HG03060 (cell line): ENCODE results near the gene S100A2.
A peak's percentile ranks its signal among the peaks of the same experiment; 100 is the strongest.

Source experiments
- ATAC-seq: cut with Tn5 transposase; IDR thresholded peaks from one replicate; pipeline ENCODE4 v1.9.1; 2021; ENCODE audit warnings: low read depth, moderate number of reproducible peaks; ENCODE audit not compliant: unreplicated experiment

Gene S100A2

DNA sequence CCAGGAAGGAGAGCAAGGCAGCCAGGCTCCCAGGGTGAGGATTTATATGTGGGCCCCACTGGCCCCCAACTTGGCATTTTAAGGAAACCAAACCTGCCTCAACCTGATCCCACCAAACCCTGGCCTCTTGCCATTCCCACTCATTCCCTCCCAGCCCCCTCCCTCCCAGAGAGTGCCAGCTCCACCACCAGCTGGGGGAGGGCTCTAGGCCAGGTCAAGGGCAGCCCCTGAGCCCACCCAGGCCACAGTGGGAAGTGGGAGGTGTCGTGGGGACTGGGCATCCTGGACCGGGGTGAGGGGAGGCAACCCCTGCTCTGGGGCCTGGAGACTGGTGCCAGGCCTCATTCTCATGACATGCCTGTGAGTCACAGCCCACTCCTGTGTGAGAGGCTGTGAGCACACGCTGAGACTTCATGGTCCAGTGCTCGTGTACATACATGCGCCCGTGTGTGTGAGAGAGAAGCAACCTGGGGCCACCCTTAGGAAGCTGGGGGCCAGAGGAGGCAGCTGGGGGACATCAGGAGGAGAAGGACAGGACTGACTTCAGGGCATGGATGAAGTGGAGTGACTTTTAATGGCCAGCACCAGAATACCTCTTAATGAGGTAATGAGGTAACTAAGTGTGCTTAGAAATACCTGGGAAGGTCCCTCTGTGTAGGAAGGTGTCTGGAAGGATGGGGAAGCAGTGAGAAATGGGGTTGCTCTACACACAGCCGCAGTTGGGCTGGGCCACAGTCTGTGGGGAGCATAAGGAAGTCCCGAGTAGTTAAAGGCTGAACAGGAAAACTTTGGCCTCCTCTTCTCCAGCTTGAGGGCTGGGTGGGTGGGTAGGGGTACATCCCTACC, at the start of gene S100A2:
Gene S100A2 (minus strand): TSS at position 316 of the 846 bp plus-strand sequence. CDS start 1,967 bp downstream, outside the sequence.
- no peak for ATAC-seq

DNA sequence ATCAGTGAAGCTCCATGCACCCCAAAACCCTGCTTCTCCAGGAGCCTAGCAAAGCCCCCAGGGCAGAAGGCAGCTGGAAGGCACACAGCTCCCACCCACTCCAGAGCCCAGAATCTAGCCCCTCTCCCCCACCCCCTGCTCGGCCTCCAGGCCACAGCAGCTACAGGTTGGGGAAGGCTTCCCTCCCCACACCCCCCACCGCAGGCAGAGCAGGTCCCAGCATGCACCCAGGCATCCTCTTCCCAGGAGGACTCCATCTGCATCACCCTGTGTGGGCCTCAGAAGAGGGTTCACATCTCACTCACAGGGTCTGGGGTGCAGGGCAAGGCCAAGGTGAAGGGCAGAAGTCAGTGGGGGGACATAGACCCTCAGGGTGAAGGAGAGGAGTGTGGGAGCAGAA, 49.8 kb upstream of the S100A2 start:
- ATAC-seq = no peak

DNA sequence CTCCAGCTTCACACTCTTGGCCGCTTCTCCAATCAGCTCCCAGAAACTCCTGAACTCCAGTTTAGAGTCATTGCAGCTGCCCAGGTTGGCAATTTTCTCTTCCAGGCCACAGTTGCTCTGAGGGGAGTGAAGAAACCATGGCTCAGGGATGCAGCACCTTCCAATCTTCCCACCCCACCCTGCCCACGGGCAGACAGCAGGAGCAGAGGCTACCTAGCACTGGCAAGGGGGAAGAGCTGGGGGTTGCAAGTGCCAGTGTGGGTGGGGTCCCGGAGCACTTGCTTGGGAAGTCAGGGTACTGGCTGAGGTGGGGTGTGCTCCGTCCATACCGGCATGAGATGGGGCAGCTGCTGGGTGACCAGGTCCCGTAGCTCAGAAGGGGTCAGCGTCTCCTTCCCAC, 49.3 kb upstream of the S100A2 start:
- ATAC-seq = no peak

DNA sequence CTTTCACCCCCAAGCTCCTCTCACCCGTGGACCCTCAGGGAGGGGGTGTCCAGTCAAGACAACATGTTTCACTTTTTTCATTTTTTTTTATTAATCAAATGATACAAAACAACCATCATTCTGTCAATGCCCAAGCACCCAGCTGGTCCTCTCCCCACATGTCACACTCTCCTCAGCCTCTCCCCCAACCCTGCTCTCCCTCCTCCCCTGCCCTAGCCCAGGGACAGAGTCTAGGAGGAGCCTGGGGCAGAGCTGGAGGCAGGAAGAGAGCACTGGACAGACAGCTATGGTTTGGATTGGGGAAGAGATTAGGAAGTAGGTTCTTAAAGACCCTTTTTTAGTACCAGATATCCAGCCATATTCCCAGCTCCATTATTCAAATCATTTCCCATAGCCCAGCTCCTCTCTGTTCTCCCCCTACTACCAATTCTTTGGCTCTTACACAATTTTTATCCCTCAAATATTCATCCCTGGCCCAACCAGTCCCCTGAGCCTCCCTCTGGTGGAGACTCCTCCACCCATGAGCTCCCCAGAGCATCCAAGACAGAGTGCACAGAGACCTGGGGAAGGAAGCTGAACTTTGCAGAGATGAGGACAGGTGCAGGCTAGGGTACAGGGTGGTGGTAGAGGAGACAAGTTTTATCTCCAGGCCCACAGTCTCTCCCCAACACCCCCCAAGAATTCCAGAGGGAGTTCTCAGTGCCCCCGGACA, 48.7 kb upstream of the S100A2 start:
- ATAC-seq = no peak

DNA sequence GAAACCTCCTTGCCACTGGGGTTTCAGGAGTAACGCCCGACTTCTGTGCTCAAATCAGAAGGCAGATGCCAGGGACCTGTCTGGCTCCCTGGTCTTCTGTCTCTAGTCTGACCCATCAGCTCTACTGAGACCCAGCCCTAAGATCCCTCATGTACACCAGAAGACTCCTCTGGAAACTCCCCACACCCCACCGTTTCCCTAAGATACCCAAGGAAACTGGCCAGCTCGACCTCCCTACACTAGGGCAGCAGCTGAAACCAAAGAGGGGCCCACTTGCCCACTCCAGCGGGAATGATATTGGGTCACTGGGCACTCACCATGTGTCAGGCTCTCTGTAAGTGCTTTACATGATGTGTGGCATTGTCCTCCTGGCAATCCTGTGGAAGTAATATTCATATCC, 47.8 kb upstream of the S100A2 start:
- no peak for ATAC-seq

DNA sequence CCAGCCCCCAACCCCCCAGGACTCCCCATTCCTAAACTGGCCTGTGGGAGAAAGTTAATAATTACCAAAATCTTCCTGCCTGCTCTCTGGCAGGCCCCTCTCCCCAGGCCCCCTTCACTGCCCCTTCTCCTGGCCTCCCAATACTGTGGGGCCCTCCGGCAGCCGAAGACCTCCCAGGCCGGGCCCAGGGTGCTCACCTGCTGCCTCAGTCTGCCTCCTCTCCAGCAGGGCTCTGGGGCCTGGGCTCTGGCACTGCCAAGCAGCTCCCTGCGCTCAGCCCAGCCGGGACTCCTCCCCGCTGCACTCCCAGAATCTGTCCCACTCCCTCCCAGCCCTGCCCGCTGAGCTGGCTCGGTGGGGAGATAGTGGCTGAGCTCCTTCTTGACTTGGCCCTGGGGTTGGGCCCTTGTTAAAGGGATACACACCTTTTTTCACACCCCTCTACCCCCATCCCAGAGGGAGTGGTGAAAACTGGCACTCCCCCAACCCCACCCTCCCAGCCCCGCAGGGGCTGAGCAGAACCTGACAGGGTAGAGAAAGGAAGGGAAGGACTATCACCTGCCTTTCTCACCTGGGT, 47.2 kb upstream of the S100A2 start, which contains the start of gene S100A16:
Gene S100A16 (minus strand): TSS at position 383 of the 577 bp plus-strand sequence. CDS start 4,986 bp downstream, outside the sequence.
- no peak for ATAC-seq

DNA sequence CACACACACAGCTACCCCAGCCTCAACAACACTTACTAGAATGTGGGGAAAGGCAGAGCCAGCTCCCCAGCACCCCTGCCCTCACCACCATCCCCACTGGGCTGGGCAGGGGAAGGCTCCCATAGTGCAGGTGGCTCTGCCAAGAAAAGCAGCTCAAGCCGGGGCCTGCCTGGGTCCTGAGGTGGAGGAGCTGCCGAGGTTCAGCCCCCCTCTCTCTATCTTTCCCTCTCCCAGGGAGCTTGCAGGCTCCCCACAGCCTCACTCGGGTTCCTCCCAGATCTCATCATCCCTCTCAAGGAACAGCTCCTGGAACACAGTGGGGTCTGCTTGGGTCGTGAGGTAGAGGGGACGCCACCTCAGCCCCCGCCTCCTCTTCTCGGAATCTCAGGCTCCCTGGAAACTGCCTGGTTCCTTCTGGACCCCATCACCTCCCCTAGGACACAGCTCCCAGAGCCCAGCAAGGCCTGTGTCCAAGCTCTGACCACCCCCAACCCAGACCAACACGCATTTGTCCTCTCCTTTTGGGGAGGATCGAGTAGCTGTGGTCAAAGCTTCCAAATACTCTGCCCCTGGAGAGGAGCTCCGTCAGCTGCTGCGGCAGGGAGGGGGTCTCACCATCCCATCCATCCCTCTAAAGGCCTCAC, 46.6 kb upstream of the S100A2 start:
- no peak for ATAC-seq

DNA sequence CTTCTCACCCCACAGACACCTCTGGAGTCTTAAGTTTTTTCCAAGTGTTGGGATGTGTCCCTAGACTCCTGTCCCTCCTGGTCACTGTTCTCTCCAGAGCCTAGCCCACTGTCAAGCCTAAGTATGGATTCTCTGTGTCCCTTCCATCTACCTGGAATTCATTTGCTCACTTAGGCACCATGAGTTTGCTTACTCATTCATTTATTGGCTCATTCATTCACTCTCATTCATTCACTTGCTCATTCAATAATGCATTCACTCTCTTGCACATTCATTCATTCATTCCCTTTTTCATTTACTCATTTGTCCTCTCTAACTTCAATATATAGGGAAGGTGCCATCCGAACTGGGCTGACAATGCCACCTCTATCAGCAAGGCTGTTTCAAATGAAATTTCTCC, 45.7 kb upstream of the S100A2 start:
- no peak for ATAC-seq

DNA sequence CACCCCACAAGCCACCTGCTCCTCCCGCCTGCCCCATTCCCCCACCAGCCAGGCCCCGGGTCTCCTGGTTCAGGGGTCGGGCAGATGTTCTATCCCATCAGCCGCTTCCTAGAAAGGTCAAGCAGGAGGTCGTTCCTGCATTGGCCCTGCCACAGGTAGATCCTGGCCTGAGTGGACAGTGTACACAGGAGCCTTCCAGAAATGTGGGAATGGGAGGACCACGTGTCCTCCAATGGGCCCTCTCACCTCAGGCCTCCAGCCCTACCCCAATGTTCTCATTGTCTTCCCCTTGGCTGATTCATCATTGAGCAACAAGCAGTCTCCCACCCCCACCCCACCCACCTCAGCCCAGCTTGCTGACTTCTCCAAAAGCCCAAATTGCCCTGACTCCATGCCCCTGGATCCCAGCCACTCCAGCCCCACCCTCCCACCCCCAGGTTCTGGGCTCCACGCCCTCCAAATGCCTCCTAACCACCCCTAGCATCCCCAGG, 45.2 kb upstream of the S100A2 start:
- no peak for ATAC-seq

DNA sequence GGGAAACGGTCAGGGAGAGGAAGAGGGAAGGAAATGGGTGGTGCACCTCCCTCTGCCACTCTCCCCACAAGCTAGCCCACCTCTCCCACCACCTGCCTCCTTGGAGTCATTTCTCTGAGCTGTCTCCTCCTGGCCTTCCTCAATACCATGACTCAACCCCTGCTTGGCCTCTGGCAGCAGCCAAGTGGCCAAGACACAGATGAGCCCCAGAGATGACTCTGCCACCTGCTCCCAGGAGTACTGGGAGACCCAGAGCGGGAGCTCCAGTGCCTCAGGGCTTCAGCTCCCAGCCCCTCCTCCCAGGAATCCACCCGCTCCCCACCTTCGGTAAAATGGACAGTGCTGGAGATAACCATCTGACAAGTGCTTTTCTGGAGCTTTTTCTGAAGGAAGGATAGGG, 44.7 kb upstream of the S100A2 start:
- ATAC-seq = no peak

DNA sequence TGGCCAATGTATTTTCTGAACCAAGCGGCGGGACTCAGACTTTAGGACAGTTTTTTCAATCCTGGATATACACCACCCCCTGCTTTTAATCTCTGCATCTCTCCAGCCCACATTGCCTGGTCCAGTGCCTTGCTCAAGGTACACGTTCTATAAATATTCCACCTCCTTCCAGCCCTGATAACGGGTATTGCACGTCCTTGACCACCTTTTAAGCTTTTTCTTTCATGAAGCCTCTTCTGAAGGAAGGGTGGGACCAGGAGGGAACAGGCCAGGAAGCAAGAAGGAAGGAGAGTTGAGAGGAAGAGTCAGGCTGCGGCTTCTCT, 43.9 kb upstream of the S100A2 start:
- ATAC-seq = no peak

DNA sequence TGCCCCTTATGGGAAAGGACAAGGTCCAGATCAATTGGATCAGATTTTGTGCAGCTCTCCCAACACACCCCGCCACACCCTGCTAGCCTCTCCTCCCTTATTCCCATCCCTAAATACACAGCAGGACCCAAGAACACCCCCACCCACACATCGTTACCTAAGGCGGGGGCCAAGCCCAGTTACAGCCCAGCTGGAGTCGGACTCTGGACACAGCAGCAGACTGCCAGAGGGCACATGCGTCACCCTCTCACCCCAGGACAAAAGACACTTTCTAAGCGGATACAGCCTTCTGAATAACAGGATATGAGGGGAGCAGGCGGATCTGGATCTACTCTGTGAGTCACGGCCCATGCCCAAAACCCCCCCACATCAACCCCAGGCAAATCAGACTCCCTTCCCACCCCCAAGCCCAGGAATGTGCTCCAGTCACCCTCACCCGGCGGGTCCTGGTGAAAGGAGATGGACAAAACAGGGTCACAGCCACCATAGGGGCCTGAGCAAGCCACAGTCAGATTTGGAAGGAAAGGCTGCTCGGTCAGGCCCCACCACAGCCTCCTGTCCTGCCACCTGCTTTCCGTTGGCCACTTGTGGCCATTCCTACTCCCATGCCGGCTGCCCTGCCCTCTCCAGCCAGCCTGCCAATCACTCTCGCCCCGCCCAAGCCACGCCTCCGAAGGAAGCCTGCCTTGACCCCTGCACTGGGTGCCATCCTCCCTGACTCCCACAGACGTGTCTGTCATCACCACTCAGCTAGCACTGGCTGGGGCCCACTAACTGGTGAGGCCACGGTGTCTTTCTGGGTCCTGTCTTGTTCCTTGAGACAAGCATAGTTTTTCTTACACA, 43.3 kb upstream of the S100A2 start:
- no peak for ATAC-seq

DNA sequence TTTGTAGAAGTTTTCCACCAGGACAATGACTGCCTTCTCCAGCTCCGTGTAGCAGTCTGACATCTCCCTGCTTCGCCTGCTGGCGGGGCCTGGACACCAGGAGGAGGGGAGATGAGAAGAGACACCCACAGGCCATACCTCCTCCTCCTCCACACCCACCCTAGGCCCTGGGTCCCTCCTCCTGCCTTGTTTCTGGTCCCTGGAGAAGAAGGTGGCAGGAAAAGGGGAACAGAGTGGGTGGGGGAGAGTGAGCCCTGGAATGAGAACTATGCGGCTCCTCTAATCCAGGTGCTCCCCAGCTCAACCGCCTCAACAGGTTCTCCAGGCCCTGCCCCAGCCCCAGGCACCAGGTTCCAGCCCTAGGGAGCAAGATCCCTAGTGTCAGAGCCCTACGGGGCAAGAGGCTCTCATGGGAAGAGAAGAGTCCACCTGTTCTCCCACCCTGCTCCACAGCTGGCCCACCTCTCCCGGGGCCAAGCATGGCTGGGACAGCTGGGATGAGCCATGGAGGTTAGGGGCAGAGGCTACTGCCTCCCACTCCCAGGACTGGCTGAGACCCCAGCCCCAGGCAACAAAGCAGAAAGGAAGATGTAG, 42.5 kb upstream of the S100A2 start:
- no peak for ATAC-seq

DNA sequence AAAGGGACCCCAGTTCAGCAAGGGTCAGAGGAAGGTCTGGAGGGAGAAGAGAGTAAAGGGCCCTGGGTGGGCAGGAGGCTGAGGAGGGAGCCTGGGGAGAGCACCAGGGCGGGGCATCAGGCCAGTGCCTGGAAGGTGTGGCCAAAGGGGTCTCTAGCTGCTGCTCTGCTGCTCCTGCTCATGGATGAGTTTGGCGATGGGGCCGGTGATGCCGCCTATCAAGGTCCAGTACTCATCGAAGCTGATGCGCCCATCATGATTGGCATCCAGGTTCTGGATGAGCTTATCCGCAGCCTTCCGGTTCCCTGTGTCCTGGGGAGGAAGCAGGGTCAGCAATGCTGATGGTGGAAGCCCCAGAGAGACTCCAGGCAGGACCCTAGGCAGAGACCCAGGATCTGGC, 41.7 kb upstream of the S100A2 start:
- no peak for ATAC-seq

DNA sequence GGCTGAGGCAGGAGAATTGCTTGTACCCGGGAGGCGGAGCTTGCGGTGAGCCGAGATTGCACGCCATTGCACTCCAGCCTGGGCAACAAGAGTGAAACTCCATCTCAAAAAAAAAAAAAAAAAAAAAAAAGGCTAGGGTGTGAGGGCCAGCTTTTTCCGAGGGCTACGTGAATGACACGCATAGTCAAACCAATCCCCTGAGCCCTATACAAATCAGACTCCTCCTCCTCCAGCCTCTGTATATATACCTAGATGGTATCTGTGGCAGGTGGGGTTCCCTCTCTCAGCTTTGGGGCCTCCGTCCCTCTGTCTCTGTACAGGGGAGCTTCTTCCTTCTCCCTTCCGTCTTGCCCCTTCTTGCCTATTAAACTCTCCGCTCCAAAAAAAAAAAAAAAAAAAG, 40.5 kb upstream of the S100A2 start:
- ATAC-seq = no peak

DNA sequence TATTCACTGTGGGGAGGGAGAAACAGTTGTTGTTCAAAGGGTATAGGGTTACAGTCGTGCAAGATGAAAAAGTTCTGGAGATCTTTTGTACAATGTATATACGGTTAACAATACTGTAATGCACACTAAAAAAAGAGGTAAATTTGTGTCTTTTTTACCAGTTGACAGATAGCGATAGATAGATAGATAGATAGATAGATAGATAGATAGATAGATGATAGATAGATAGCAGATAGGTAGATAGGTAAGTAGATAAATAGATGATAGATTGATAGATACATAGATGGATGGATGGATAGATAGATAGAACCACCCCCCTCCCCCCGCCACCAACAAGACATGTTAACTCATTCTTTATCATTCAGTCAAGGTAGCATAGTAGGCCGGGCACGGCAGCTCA, 37.1 kb upstream of the S100A2 start:
- no peak for ATAC-seq

DNA sequence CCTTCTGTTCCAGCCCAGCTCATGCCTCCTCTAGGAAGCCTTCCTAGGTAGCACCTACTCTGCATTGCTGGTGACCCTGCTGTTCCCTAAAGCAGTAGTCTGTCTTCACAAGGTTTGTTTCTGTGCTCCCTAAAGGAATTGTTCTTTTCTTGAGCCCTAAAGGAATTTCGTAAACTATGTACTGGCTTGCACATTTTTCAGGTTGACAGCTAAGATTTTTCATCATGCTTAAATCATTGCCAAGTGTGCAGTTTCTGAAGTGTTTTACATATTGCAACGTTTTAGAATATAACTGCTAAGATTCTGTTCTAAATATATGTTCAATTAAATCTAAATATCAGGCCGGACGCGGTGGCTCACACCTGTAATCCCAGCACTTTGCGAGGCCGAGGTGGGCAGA, 34.2 kb upstream of the S100A2 start:
- no peak for ATAC-seq

DNA sequence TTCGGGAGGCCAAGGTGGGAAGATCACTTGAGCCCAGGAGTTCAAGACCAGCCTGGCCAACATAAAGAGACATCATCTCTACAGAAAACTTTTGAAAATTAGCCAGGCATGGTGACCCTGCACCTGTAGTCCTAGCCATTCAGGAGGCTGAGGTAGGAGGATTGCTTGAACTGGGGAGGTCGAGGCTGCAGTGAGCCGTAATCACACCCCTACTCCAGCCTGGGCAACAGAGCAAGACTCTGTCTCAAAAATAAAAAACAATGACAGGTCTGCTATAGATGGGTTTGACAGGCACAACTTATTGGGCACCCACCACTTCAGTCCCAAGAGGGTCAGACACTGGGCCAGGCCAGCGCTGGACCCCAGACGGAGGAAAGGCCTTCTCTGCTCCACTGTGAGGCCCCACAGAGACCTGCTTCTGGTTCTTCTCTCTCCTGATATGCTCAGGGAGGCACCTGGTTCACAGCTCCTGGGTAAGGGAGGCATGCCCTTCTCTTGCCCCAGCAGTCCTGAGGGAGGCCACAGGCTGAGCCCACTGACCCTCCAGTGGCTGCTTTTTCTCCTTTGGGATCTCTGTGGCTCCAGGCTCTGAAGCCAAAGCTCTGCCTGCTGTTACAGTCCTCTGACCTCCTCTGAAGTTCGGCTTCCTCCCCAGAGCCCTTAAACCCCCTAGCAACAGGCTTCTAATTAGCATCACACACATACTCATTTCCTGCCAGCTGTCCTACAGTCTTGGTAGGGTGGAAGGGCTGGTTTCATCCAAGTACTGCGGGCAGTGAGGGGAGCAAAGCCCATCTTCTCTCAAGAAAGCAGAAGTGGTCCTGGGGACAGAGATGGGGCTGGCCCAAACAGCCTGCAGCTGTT, 32.9 kb upstream of the S100A2 start:
- peak; percentile 91 for ATAC-seq

DNA sequence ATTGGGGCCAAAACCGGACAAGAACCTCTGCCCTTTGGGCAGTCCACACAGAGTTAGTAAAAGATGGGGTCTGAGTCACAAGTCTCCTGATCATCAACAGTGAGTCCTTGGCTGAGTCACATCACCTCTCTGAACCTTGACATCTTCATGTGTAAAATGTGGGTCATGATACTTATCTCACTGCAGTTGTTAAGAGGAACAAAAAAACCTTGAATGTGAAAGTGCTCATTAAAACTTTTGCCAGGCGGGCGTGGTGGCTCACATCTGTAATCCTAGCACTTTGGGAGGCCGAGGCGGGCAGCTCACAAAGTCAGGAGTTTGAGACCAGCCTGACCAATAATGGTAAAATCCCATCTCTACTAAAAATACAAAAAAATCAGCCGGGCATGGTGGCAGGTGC, 31.6 kb upstream of the S100A2 start:
- no peak for ATAC-seq
